ENCODE data around the gene ARHGEF2. TPM values are rescaled to one million over a fixed set of nuclear protein-coding genes. Genes with fewer than 3 reads are reported as not detected.
A peak's percentile ranks its signal among the peaks of the same experiment; 100 is the strongest.

The ARHGEF2 gene
- total and polyA plus RNA-seq, 5 donors from 2014 or later: 16.1 to 108 (median 16.4) TPM

GRCh38 chr1:155974208-155975115 is 3.9 kb downstream of the ARHGEF2 start:
- H3K27ac ChIP-seq (ENCODE audit: insufficient read depth, low read length, poor library complexity, severe bottlenecking): peak overlapping the region; percentile 86
- Mint-ChIP-seq H3K9me3 (peaks cover 0 to 3% (median 0%) of the 10 kb centered on the region in 7 donors), H3K4me3 (peak overlapping the region; percentile 92 to 100 (median 99)), H3K4me1 (peaks cover 0 to 77% (median 65%) of the 10 kb centered on the region in 4 donors), H3K36me3 (peaks cover 40% of the 10 kb centered on the region), H3K27ac (peak overlapping the region; percentile 84 to 95 (median 95)), H3K27me3 (no peaks in the 10 kb centered on the region)
- H3K36me3 ChIP-seq (ENCODE audit: control insufficient read depth, insufficient read depth, low read length): peaks cover 17% of the 10 kb centered on the region
- H3K27me3 ChIP-seq (ENCODE audit: control insufficient read depth, insufficient read depth, low read length): no peaks in the 10 kb centered on the region
- H3K9me3 ChIP-seq (ENCODE audit: control insufficient read depth in 2 of 2, low read length in 2 of 2): no peaks in the 10 kb centered on the region
- ATAC-seq (ENCODE audit: low read depth in 2 of 2) (no peak), DNase-seq (no peak)
- H3K4me3 ChIP-seq (ENCODE audit: low read depth, low read length): peak overlapping the region; percentile 92
- peaks cover 90% of the 10 kb centered on the region for H3K4me1 ChIP-seq (ENCODE audit: control insufficient read depth, insufficient read depth, low read length, poor library complexity, severe bottlenecking)

- H3K4me3 Mint-ChIP-seq: peak overlapping the region; percentile 92 to 100 (median 99)
- peaks cover 24% of the 10 kb centered on the region for H3K36me3 ChIP-seq (ENCODE audit: control insufficient read depth, insufficient read depth, low read length)
- peak overlapping the region; percentile 86 for H3K27ac ChIP-seq (ENCODE audit: insufficient read depth, low read length, poor library complexity, severe bottlenecking)
- ATAC-seq (ENCODE audit: low read depth in 2 of 2) (no peak), DNase-seq (no peak)
- H3K4me1 Mint-ChIP-seq: peaks cover 0 to 80% (median 68%) of the 10 kb centered on the region in 4 donors
- no peaks in the 10 kb centered on the region for H3K9me3 ChIP-seq (ENCODE audit: control insufficient read depth in 2 of 2, low read length in 2 of 2)
- H3K36me3 Mint-ChIP-seq: peaks cover 45% of the 10 kb centered on the region
- no peaks in the 10 kb centered on the region for H3K27me3 ChIP-seq (ENCODE audit: control insufficient read depth, insufficient read depth, low read length)
- H3K4me1 ChIP-seq (ENCODE audit: control insufficient read depth, insufficient read depth, low read length, poor library complexity, severe bottlenecking): peaks cover 90% of the 10 kb centered on the region
- H3K27me3 Mint-ChIP-seq: no peaks in the 10 kb centered on the region
- H3K4me3 ChIP-seq (ENCODE audit: low read depth, low read length): peak overlapping the region; percentile 92
- H3K9me3 Mint-ChIP-seq: peaks cover 0 to 1% (median 0%) of the 10 kb centered on the region in 7 donors
- peak overlapping the region; percentile 90 to 95 (median 92) for H3K27ac Mint-ChIP-seq
These were observed 4.6 kb downstream of the ARHGEF2 start for GRCh38 chr1:155973723-155974122.

DNA sequence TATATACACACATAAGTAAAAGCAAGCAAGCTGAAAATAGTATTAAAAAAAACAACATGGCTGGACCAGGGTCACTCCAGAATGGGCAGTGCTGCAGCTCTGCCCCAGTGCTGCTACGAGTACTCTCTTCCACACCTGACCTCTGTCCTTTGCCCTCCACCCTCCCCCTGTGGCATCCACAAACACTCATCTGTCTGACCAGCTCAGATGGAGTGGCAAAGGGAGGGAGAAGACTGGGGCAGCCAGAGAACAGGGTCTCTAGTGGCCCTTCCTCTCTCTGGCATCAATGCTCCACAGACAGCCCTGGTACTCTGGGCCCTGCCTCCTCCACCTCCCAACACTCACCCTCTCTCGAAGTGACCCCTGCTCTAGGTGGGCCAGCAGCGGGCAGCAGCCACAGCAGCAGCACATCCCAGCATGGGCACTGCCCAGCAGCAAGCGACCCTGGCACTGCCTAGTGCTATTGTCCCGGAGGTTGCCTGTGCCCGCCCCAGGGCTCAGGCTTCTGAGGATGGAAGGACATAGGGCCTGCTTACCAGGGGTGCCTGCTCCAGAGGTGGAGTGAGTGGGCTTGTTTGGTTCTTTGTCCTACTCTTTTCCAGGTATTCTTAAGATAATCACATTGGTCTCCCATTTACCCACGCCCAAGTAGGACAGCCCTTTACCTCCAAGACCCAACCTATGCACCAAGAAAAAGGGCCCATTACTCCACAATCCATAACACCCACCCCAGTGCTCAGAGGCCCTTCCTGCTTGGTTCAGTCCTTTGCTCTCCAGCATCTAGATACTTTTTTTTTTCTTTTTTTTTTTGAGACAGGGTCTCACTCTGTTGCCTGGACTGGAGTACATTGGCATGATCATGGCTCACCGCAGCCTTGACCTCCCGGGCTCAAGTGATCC is 6.2 kb downstream of the ARHGEF2 start:
- Mint-ChIP-seq H3K4me3 (peak overlapping the region; percentile 76 to 92 (median 88)), H3K27ac (peak overlapping the region; percentile 90 to 98 (median 95)), H3K27me3 (no peaks in the 10 kb centered on the region), H3K4me1 (peaks cover 0 to 96% (median 80%) of the 10 kb centered on the region in 4 donors), H3K36me3 (peaks cover 41% of the 10 kb centered on the region), H3K9me3 (peaks cover 0 to 1% (median 0%) of the 10 kb centered on the region in 7 donors)
- peaks cover 40% of the 10 kb centered on the region for H3K36me3 ChIP-seq (ENCODE audit: control insufficient read depth, insufficient read depth, low read length)
- H3K4me1 ChIP-seq (ENCODE audit: control insufficient read depth, insufficient read depth, low read length, poor library complexity, severe bottlenecking): peaks cover 98% of the 10 kb centered on the region
- no peaks in the 10 kb centered on the region for H3K9me3 ChIP-seq (ENCODE audit: control insufficient read depth in 2 of 2, low read length in 2 of 2)
- peak overlapping the region; percentile 34 for H3K4me3 ChIP-seq (ENCODE audit: low read depth, low read length)
- no peak for DNase-seq
- no peak for ATAC-seq (ENCODE audit: low read depth in 2 of 2)
- no peaks in the 10 kb centered on the region for H3K27me3 ChIP-seq (ENCODE audit: control insufficient read depth, insufficient read depth, low read length)
- H3K27ac ChIP-seq (ENCODE audit: insufficient read depth, low read length, poor library complexity, severe bottlenecking): peak overlapping the region; percentile 72

GRCh38 chr1:155970531-155971167 is 7.7 kb downstream of the ARHGEF2 start:
- H3K4me3 ChIP-seq (ENCODE audit: low read depth, low read length): peak overlapping the region; percentile 52
- peaks cover 43% of the 10 kb centered on the region for H3K36me3 Mint-ChIP-seq
- H3K27ac ChIP-seq (ENCODE audit: insufficient read depth, low read length, poor library complexity, severe bottlenecking): peak overlapping the region; percentile 72
- peak overlapping the region; percentile 94 to 96 (median 95) for H3K27ac Mint-ChIP-seq
- H3K4me1 ChIP-seq (ENCODE audit: control insufficient read depth, insufficient read depth, low read length, poor library complexity, severe bottlenecking): peaks cover 88% of the 10 kb centered on the region
- no peaks in the 10 kb centered on the region for H3K27me3 ChIP-seq (ENCODE audit: control insufficient read depth, insufficient read depth, low read length)
- ATAC-seq (ENCODE audit: low read depth in 2 of 2) (peak; percentile 59 to 60), DNase-seq (no peak)
- peak overlapping the region; percentile 71 to 92 (median 84) for H3K4me3 Mint-ChIP-seq
- no peaks in the 10 kb centered on the region for H3K27me3 Mint-ChIP-seq
- H3K4me1 Mint-ChIP-seq: peaks cover 0 to 98% (median 78%) of the 10 kb centered on the region in 4 donors
- no peaks in the 10 kb centered on the region for H3K9me3 ChIP-seq (ENCODE audit: control insufficient read depth in 2 of 2, low read length in 2 of 2)
- H3K9me3 Mint-ChIP-seq: peaks cover 0 to 1% (median 0%) of the 10 kb centered on the region in 7 donors
- H3K36me3 ChIP-seq (ENCODE audit: control insufficient read depth, insufficient read depth, low read length): peaks cover 55% of the 10 kb centered on the region

- Histone ChIP-seq H3K9me3 (ENCODE audit: control insufficient read depth in 2 of 2, low read length in 2 of 2) (no peaks in the 10 kb centered on the region), H3K4me3 (ENCODE audit: low read depth, low read length) (no peak overlapping the region), H3K4me1 (ENCODE audit: control insufficient read depth, insufficient read depth, low read length, poor library complexity, severe bottlenecking) (peaks cover 75% of the 10 kb centered on the region), H3K27me3 (ENCODE audit: control insufficient read depth, insufficient read depth, low read length) (no peaks in the 10 kb centered on the region), H3K36me3 (ENCODE audit: control insufficient read depth, insufficient read depth, low read length) (peaks cover 68% of the 10 kb centered on the region), H3K27ac (ENCODE audit: insufficient read depth, low read length, poor library complexity, severe bottlenecking) (peak overlapping the region; percentile 72)
- H3K9me3 Mint-ChIP-seq: peaks cover 0 to 1% (median 0%) of the 10 kb centered on the region in 7 donors
- H3K27me3 Mint-ChIP-seq: no peaks in the 10 kb centered on the region
- no peak for DNase-seq
- peaks cover 43% of the 10 kb centered on the region for H3K36me3 Mint-ChIP-seq
- no peak for ATAC-seq (ENCODE audit: low read depth in 2 of 2)
- H3K4me1 Mint-ChIP-seq: peaks cover 0 to 86% (median 67%) of the 10 kb centered on the region in 4 donors
- peak overlapping the region in 3 of 4 donors; percentile 69 to 92 (median 71) for H3K4me3 Mint-ChIP-seq
- H3K27ac Mint-ChIP-seq: peak overlapping the region; percentile 94 to 96 (median 95)
These were observed 9.0 kb downstream of the ARHGEF2 start for GRCh38 chr1:155969377-155969791.

- Histone ChIP-seq H3K4me1 (ENCODE audit: control insufficient read depth, insufficient read depth, low read length, poor library complexity, severe bottlenecking) (peaks cover 68% of the 10 kb centered on the region), H3K9me3 (ENCODE audit: control insufficient read depth in 2 of 2, low read length in 2 of 2) (no peaks in the 10 kb centered on the region), H3K27ac (ENCODE audit: insufficient read depth, low read length, poor library complexity, severe bottlenecking) (peak overlapping the region; percentile 72), H3K4me3 (ENCODE audit: low read depth, low read length) (peak overlapping the region; percentile 31), H3K27me3 (ENCODE audit: control insufficient read depth, insufficient read depth, low read length) (no peaks in the 10 kb centered on the region), H3K36me3 (ENCODE audit: control insufficient read depth, insufficient read depth, low read length) (peaks cover 65% of the 10 kb centered on the region)
- peak overlapping the region in 3 of 4 donors; percentile 69 to 92 (median 71) for H3K4me3 Mint-ChIP-seq
- DNase-seq: no peak
- peak overlapping the region; percentile 95 to 97 (median 96) for H3K27ac Mint-ChIP-seq
- no peaks in the 10 kb centered on the region for H3K27me3 Mint-ChIP-seq
- peaks cover 47% of the 10 kb centered on the region for H3K36me3 Mint-ChIP-seq
- ATAC-seq (ENCODE audit: low read depth in 2 of 2): no peak
- peaks cover 0 to 1% (median 0%) of the 10 kb centered on the region in 7 donors for H3K9me3 Mint-ChIP-seq
- peaks cover 0 to 82% (median 65%) of the 10 kb centered on the region in 4 donors for H3K4me1 Mint-ChIP-seq
These were observed 9.7 kb downstream of the ARHGEF2 start for GRCh38 chr1:155968670-155969069.

- Histone ChIP-seq H3K4me3 (ENCODE audit: low read depth, low read length) (peak overlapping the region; percentile 31), H3K27me3 (ENCODE audit: control insufficient read depth, insufficient read depth, low read length) (no peaks in the 10 kb centered on the region), H3K27ac (ENCODE audit: insufficient read depth, low read length, poor library complexity, severe bottlenecking) (peak overlapping the region; percentile 72), H3K9me3 (ENCODE audit: control insufficient read depth in 2 of 2, low read length in 2 of 2) (no peaks in the 10 kb centered on the region), H3K36me3 (ENCODE audit: control insufficient read depth, insufficient read depth, low read length) (peaks cover 67% of the 10 kb centered on the region), H3K4me1 (ENCODE audit: control insufficient read depth, insufficient read depth, low read length, poor library complexity, severe bottlenecking) (peaks cover 63% of the 10 kb centered on the region)
- Mint-ChIP-seq H3K27me3 (no peaks in the 10 kb centered on the region), H3K9me3 (peaks cover 0 to 1% (median 0%) of the 10 kb centered on the region in 7 donors), H3K4me1 (peaks cover 0 to 76% (median 60%) of the 10 kb centered on the region in 4 donors), H3K36me3 (peaks cover 43% of the 10 kb centered on the region), H3K27ac (peak overlapping the region; percentile 91 to 97 (median 96)), H3K4me3 (peak overlapping the region; percentile 67 to 92 (median 73))
- ATAC-seq (ENCODE audit: low read depth in 2 of 2): no peak
- DNase-seq: no peak
These were observed 10.3 kb downstream of the ARHGEF2 start for GRCh38 chr1:155968051-155968400.

All from CD4-positive, CD25-positive, alpha-beta regulatory T cell (primary cell).